Muscle layer of duodenum (tissue), 2 donors: ENCODE results near the gene KCNAB1.

Experiments used
- H3K27ac ChIP-seq: one replicate; pipeline ENCODE4 v1.7.0; 2013; ENCODE audit warnings: mild to moderate bottlenecking, low read length
- H3K27me3 ChIP-seq: one replicate; pipeline ENCODE4 v1.7.0; 2013; ENCODE audit warnings: low read depth, mild to moderate bottlenecking, control low read depth, low read length
- H3K36me3 ChIP-seq, 2 donors: one replicate each; pipeline ENCODE4 v1.7.0; 2013; ENCODE audit warnings: low read length in 2 of 2, control low read depth in 1 of 2, mild to moderate bottlenecking in 1 of 2; ENCODE audit not compliant: insufficient read depth in 2 of 2, control insufficient read depth in 1 of 2
- H3K4me1 ChIP-seq, 2 donors: one replicate each; pipeline ENCODE4 v1.7.0; 2013; ENCODE audit warnings: low read length in 2 of 2, mild to moderate bottlenecking in 2 of 2, control low read depth in 1 of 2, moderate library complexity in 1 of 2; ENCODE audit not compliant: insufficient read depth in 2 of 2, control insufficient read depth in 1 of 2
- H3K4me3 ChIP-seq, 2 donors: one replicate each; pipeline ENCODE4 v1.7.0; 2013; ENCODE audit warnings: low read length in 2 of 2, low read depth in 1 of 2, mild to moderate bottlenecking in 1 of 2
- H3K9me3 ChIP-seq, 2 donors: one replicate each; pipeline ENCODE4 v1.7.0; 2013; ENCODE audit warnings: low read length in 2 of 2, control low read depth in 1 of 2, mild to moderate bottlenecking in 1 of 2; ENCODE audit not compliant: control insufficient read depth in 1 of 2
- donor health status: healthy.

The KCNAB1 gene

DNA sequence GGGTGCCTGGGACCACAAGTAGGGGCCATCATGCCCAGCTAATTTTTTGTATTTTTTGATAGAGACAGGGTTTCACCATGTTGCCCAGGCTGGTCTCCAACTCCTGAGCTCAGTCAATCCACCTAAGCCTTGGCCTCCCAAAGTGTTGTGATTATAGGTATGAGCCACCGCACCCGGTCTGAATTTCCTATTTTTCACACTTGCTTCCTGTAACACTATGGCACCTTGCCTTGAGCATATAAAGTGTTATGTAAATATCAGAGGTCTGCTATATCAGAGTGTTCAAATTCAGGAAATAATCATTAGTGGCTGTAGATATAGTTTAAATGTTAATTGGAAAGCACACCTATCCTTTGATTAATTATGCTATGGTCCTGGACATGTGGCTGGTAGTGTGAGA, 165.2 kb downstream of the KCNAB1 start:
- H3K27ac ChIP-seq, result no peak overlapping the region
- no peaks in the 10 kb centered on the region for H3K9me3 ChIP-seq
- no peak overlapping the region for H3K4me3 ChIP-seq
- H3K27me3 ChIP-seq, result no peaks in the 10 kb centered on the region
- no peaks in the 10 kb centered on the region for H3K36me3 ChIP-seq
- peaks cover 0 to 2% of the 10 kb centered on the region in 2 donors for H3K4me1 ChIP-seq

DNA sequence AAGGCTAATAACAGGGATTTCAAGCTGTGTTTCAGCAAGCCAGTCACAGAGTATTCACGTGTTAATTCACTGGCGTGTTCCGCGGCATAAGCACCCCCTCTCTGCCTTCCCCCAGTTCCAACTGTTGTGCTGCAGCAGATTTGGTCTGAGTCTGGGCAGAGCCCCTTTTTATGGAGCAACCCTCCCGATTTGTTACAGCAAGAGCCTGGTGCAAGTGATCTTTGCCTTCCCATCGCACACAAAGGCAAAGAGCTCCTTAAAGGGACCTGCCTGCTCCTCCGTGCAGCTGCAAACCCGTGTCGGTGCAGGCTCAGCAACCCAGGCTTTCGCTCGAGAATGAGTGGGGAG, 170.5 kb downstream of the KCNAB1 start:
- Histone ChIP-seq H3K4me1 (peaks cover 0 to 3% of the 10 kb centered on the region in 2 donors), H3K27me3 (peaks cover 16% of the 10 kb centered on the region), H3K36me3 (no peaks in the 10 kb centered on the region), H3K9me3 (no peaks in the 10 kb centered on the region), H3K27ac (no peak overlapping the region), H3K4me3 (peak overlapping the region; percentile 58 to 69)

DNA sequence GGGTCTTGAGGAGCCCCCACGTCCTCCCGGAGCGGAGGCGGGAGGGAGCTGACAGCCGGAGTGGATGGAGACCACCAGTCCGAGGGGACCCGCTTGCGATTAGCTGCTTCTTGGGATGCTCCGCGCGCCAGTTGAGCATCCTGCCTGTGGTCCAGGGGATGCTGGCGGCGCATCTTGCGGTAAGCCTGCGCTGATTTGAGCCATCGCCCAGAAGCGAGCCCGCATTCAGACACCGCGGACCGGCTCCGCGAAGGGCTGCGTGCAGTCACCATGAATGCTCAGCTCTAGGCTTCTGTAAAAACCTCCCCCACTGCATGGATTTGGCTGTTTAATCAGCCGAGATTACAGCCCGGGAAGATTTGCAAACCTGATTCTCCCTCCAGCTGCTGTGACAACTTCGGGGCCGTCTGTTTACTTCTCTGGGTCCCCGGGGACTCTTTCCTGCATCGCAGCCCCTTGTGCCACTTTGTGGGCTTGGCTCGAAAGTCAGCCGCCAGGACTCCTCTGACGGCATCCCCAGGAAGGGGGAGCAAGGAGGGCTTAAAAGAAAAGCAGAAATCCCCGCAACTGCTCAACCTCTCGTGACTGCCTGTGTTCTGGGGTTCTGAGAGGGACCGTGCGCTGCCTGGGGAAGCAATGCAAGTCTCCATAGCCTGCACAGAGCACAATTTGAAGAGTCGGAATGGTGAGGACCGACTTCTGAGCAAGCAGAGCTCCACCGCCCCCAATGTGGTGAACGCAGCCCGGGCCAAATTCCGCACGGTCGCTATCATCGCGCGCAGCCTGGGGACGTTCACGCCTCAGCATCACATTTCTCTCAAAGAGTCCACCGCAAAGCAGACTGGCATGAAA, 171.1 kb downstream of the KCNAB1 start:
- Histone ChIP-seq H3K36me3 (no peaks in the 10 kb centered on the region), H3K4me3 (peak overlapping the region; percentile 58 to 69), H3K4me1 (peaks cover 0 to 3% of the 10 kb centered on the region in 2 donors), H3K27me3 (peaks cover 16% of the 10 kb centered on the region), H3K27ac (no peak overlapping the region), H3K9me3 (no peaks in the 10 kb centered on the region)

DNA sequence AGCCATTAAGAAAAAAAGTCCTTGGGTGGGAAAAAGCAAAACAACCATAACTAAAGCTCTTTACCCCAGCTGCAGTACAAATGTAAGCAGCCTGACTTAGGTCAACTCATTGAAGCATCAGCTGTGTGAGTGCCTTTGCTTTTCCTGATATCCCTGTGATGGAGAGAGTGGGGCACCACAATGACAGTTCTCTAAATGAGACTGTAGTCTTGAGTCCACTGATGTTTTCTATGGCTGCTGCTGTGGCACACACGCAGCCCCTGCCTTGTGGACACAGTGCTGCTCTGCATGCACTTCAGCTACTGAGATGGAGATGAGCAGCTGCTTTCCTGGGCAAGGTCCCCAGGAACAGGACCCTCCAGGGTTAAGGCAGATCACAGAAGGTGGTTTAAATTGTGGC, 173.2 kb downstream of the KCNAB1 start:
- H3K9me3 ChIP-seq, result no peaks in the 10 kb centered on the region
- no peak overlapping the region for H3K27ac ChIP-seq
- peak overlapping the region in 1 of 2 donors; percentile 4 for H3K4me3 ChIP-seq
- peaks cover 16% of the 10 kb centered on the region for H3K27me3 ChIP-seq
- H3K36me3 ChIP-seq, result no peaks in the 10 kb centered on the region
- peaks cover 0 to 3% of the 10 kb centered on the region in 2 donors for H3K4me1 ChIP-seq

DNA sequence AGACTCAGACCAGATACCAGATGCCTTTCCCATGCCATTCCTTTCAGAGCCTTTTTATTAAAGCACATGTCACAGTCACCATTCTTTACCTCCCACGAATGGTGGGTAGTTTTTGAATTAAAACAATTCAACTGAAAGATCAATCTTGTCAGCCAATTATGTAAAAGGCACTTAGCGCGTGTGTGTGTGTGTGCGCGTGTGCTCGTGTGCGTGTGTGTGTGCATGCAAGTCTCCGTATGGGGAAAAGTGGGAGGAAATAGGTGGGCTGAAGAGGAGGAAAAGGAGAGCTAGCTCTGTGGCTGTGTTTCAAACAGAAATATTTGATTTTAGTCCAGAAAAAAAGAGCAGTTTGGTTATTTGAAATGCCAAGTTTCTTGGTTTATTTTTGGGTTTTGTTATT, 177.2 kb downstream of the KCNAB1 start:
- no peaks in the 10 kb centered on the region for H3K4me1 ChIP-seq
- no peak overlapping the region for H3K27ac ChIP-seq
- H3K9me3 ChIP-seq, result no peaks in the 10 kb centered on the region
- H3K4me3 ChIP-seq, result no peak overlapping the region
- H3K36me3 ChIP-seq, result no peaks in the 10 kb centered on the region
- H3K27me3 ChIP-seq, result peaks cover 4% of the 10 kb centered on the region

DNA sequence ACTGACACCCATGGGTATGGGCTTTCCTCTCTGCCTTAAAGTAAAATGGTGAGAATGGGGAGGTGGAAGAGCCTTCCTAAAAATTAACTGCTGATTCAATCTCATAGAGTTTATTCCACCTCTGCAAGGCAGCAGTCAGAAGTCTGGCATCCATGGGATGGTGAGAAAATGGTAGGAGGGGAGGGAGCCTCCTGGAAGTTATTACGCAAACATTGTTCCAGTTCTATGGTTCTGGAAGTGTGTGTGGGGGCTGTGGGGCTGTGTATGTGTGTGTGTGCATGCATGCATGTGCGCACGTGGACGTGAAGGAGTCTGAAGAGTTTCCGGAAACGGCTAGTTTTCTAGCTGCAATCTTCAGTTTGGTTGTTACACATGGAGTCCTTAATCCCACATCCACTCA, 177.6 kb downstream of the KCNAB1 start:
- H3K27ac ChIP-seq, result no peak overlapping the region
- H3K9me3 ChIP-seq, result no peaks in the 10 kb centered on the region
- peaks cover 4% of the 10 kb centered on the region for H3K27me3 ChIP-seq
- H3K36me3 ChIP-seq, result no peaks in the 10 kb centered on the region
- H3K4me3 ChIP-seq, result no peak overlapping the region
- no peaks in the 10 kb centered on the region for H3K4me1 ChIP-seq

DNA sequence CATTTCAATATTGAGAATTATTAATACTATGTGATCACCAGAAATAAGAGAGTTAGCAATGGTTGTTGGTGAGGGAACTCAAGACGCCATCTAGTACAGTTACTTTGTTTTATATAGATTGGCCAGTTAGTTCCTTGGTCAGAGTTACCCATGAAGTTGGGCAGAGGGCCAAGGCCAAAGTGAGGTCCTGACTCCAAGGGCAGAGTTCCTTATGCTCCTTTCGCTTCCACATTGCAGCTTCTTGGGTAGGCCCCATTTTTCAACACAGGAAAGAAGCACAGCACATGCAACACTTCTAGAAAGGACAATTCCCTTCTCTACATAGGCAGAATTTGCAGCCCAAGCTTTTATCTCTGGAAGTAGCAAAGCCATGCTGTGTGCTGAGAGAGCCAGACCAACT, 178.6 kb downstream of the KCNAB1 start:
- Histone ChIP-seq H3K9me3 (no peaks in the 10 kb centered on the region), H3K27ac (no peak overlapping the region), H3K4me3 (no peak overlapping the region), H3K4me1 (no peaks in the 10 kb centered on the region), H3K27me3 (no peaks in the 10 kb centered on the region), H3K36me3 (no peaks in the 10 kb centered on the region)

DNA sequence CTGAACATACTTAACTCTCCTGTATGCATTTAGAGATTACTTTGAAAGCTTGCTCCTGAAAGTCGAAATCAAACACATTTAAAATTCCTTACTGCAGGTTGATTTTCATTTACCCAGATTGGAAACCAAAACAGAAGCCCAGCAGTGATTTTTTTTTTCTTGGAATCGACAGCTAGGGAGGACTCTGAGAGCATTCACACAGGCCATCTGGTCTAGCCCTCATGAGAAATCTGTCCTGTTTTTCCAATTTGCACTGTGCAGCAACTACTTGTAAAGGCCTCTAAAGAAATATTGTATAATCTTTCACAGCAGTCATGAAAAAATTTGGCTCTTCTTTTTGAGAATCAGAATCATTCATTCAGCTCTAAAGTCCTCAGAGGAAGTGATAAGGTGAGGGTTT, 179.2 kb downstream of the KCNAB1 start:
- H3K36me3 ChIP-seq, result no peaks in the 10 kb centered on the region

DNA sequence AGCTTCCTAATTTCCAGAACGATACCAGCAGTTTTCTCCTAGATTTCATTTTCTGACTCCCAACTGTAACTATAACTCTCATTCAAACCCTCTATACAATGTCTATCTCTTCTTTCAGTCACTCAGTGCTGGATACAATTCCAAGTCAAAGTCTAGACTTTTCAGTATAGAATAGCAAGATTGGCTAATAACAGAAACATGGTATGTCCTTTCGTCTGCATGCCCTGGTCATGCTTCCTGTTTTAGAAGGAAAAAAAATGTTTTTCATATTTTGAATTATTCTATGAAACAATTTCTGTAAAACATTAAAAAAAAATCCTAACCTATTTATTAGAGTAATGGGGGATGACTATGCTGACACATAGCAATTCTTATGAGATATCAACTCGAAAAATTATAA, 180.0 kb downstream of the KCNAB1 start:
- Histone ChIP-seq H3K27ac (no peak overlapping the region), H3K4me1 (no peaks in the 10 kb centered on the region)

More for the DNA sequence above, 179.2 kb downstream of the KCNAB1 start:
- Histone ChIP-seq H3K9me3 (no peaks in the 10 kb centered on the region), H3K4me3 (no peak overlapping the region), H3K4me1 (no peaks in the 10 kb centered on the region), H3K27ac (no peak overlapping the region), H3K27me3 (no peaks in the 10 kb centered on the region)

DNA sequence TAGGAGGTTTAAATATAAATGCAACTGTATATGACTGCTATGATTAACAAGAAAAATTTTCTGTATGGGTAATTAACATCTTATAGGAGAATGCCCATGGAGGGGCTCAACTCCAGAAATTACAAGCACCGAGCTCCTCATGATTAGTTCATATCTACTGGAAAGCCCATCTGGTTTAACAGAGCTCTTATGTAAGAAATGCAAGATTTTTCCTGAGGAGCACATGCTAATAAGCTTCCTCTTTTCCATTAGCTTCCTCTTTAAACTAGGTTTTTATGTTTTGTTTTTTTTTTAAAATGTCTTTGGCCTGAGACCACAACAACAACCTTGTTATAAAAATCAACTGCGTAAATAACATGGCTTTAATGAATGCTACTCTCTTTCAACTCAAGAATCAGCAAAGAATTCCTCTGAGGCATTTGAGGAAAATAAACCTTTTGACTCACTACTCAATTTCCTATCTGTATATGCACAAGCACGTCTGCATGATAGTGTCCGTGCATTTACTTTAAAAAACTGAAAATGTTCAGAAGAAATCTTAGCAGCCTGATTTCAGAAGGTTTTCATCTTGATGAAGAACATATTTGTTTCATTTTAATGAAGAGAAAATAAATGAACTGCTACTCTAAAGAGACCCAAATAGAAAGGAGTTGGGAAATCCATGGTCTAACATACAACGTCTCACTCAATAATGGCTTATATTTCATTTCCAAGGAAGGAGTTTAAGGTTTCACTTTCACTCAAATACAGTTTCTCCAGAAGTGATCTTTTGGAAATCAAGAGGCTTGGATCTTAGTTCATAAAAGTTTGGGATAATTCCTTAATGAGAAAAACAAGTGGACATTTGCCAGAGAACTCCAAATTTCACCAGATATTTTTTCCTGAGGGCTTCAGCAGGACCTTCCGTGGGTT, 180.8 kb downstream of the KCNAB1 start:
- Histone ChIP-seq H3K27me3 (no peaks in the 10 kb centered on the region), H3K27ac (no peak overlapping the region), H3K36me3 (no peaks in the 10 kb centered on the region), H3K9me3 (no peaks in the 10 kb centered on the region), H3K4me3 (no peak overlapping the region), H3K4me1 (no peaks in the 10 kb centered on the region)

More for the DNA sequence above, 180.0 kb downstream of the KCNAB1 start:
- Histone ChIP-seq H3K36me3 (no peaks in the 10 kb centered on the region), H3K27me3 (no peaks in the 10 kb centered on the region), H3K4me3 (no peak overlapping the region), H3K9me3 (no peaks in the 10 kb centered on the region)

DNA sequence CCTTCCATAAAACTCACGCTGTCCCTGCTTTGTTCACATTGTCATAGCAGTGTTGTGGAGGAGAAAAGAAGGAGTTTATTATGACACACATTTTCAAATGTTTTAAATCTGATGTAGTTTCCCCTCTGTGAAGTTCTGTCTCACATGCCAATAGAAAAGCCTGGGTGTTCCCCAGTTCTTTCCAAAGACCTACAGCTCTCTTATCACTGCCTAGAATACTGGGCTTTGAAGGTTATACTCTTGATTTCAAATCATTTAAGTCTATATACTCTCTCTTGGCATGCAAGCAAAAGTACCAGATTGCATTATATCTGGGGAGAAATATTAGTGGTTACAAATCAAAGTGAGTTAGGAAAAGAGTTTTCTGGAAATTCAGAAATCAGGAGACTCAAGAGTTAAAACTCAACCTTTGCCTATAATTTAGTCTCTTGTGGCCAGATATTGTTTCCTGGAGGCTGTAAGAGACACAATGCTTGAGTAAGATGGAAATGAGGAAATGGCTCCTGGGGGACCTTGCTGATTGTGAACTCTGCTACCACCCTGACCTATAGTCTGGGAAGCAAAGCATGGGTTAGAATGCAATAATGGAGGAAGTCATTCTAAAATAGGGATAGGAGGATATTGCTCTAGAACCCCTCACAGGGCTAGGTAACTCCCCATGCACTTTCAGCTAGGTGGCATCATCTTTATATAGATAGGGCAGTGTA, 182.8 kb downstream of the KCNAB1 start:
- Histone ChIP-seq H3K4me1 (no peaks in the 10 kb centered on the region), H3K27ac (no peak overlapping the region)

More for the DNA sequence above, 182.8 kb downstream of the KCNAB1 start:
- Histone ChIP-seq H3K9me3 (no peaks in the 10 kb centered on the region), H3K36me3 (no peaks in the 10 kb centered on the region), H3K27me3 (no peaks in the 10 kb centered on the region), H3K4me3 (no peak overlapping the region)
